Gastrocnemius medialis (tissue), 4 donors: ENCODE measurements around the gene SCN8A.
"Not testable (repeated sequence)": the region's sequence is repeated elsewhere in the genome, so short reads cannot be mapped to it uniquely, and the experiment has no call there.

ENCODE experiments used
- POLR2A ChIP-seq, 2 donors: fragments of 450-650 bp; IDR thresholded peaks; one replicate each; pipeline ENCODE4 v1.6.1; 2017; ENCODE audit warnings: antibody characterized with exemption in 2 of 2, mild to moderate bottlenecking in 2 of 2, moderate library complexity in 2 of 2
- TF ChIP-seq, protein P1 (sequence below), 5 experiments: fragments of 450-650 bp in 3 of 5; fragments of 200-600 bp in 2 of 5; sonication (generic) in 2 of 5; IDR thresholded peaks in 4 of 5; conservative IDR thresholded peaks in 1 of 5; 1 replicate in 4 of 5; 2 replicates in 1 of 5; pipeline ENCODE4 v1.5.1; 2016 to 2019; ENCODE audit warnings: antibody characterized with exemption in 5 of 5, mild to moderate bottlenecking in 3 of 5, moderate library complexity in 3 of 5

DNA sequence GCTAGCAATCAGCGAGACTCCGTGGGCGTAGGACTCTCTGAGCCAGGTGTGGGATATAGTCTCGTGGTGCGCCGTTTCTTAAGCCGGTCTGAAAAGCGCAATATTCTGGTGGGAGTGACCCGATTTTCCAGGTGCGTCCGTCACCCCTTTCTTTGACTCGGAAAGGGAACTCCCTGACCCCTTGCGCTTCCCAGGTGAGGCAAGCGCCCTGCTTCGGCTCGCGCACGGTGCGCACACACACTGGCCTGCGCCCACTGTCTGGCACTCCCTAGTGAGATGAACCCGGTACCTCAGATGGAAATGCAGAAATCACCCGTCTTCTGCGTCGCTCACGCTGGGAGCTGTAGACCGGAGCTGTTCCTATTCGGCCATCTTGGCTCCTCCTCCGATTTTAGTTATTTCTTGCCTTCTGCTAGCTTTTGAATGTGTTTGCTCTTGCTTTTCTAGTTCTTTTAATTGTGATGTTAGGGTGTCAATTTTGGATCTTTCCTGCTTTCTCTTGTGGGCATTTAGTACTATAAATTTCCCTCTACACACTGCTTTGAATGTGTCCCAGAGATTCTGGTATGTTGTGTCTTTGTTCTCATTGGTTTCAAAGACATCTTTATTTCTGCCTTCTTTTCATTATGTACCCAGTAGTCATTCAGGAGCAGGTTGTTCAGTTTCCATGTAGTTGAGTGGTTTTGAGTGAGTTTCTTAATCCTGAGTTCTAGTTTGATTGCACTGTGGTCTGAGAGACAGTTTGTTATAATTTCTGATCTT, 22.6 kb upstream of the SCN8A start:
- TF ChIP-seq, protein P1, sequence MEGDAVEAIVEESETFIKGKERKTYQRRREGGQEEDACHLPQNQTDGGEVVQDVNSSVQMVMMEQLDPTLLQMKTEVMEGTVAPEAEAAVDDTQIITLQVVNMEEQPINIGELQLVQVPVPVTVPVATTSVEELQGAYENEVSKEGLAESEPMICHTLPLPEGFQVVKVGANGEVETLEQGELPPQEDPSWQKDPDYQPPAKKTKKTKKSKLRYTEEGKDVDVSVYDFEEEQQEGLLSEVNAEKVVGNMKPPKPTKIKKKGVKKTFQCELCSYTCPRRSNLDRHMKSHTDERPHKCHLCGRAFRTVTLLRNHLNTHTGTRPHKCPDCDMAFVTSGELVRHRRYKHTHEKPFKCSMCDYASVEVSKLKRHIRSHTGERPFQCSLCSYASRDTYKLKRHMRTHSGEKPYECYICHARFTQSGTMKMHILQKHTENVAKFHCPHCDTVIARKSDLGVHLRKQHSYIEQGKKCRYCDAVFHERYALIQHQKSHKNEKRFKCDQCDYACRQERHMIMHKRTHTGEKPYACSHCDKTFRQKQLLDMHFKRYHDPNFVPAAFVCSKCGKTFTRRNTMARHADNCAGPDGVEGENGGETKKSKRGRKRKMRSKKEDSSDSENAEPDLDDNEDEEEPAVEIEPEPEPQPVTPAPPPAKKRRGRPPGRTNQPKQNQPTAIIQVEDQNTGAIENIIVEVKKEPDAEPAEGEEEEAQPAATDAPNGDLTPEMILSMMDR (IDR thresholded peaks at IDR 0.05 in 4 of 5, conservative IDR thresholded peaks at IDR 0.05 in 1 of 5) = not testable (repeated sequence)
- TF ChIP-seq POLR2A (IDR thresholded peaks at IDR 0.05) = not testable (repeated sequence)
